Upper lobe of left lung (tissue), 6 donors: ENCODE data around the gene SENP5. TPM values are rescaled to one million over a fixed set of nuclear protein-coding genes. Genes with fewer than 3 reads are reported as not detected.

ENCODE experiments used
- ATAC-seq, 2 donors: fragments of 200-7000 bp; cut with Tn5 transposase; one replicate each; pipeline ENCODE4 v1.9.1; 2022; ENCODE audit warnings: mild to moderate bottlenecking in 2 of 2, moderate library complexity in 2 of 2; ENCODE audit not compliant: low FRiP score in 2 of 2
- DNase-seq, 2 donors: peaks; one replicate each; pipeline ENCODE4 v3.0.0-alpha.2; 2019 to 2020
- H3K27ac ChIP-seq, 4 donors: fragments of 200-600 bp; sonication (generic); one replicate each; pipeline ENCODE4 v1.5.1; 2016 to 2019
- H3K27me3 ChIP-seq, 4 donors: fragments of 200-600 bp; sonication (generic); one replicate each; pipeline ENCODE4 v1.5.1; 2017 to 2019
- H3K36me3 ChIP-seq, 4 donors: fragments of 200-600 bp; sonication (generic); one replicate each; pipeline ENCODE4 v1.5.1; 2016 to 2019
- H3K4me1 ChIP-seq, 4 donors: fragments of 200-600 bp; sonication (generic); one replicate each; pipeline ENCODE4 v1.5.1; 2018 to 2019
- H3K4me3 ChIP-seq, 4 donors: fragments of 200-600 bp; sonication (generic); one replicate each; pipeline ENCODE4 v1.5.1; 2017 to 2019; ENCODE audit warnings: mild to moderate bottlenecking in 2 of 4, moderate library complexity in 1 of 4
- H3K9me3 ChIP-seq, 4 donors: fragments of 200-600 bp; sonication (generic); one replicate each; pipeline ENCODE4 v1.5.1; 2018 to 2019
- EP300 ChIP-seq, 4 donors: sonication (generic); formaldehyde crosslinking; IDR thresholded peaks; one replicate each; pipeline ENCODE4 v1.5.1; 2017; ENCODE audit warnings: antibody characterized with exemption in 4 of 4, control low read depth in 2 of 4
- POLR2A ChIP-seq, 4 donors: fragments of 450-650 bp; IDR thresholded peaks; one replicate each; pipeline ENCODE4 v1.5.1; 2016 to 2017; ENCODE audit warnings: antibody characterized with exemption in 4 of 4, mild to moderate bottlenecking in 2 of 4
- POLR2AphosphoS5 ChIP-seq, 2 donors: sonication (generic); formaldehyde crosslinking; IDR thresholded peaks; one replicate each; pipeline ENCODE4 v1.5.1; 2017; ENCODE audit warnings: antibody characterized with exemption in 2 of 2
- WGBS, 2 donors: methylation state at CpG; one replicate each; pipeline ENCODE4 v1.1.5; 2017 to 2018; 5-methylcytosine and 5-hydroxymethylcytosine counted together
- total RNA-seq, 6 donors: library from RNA; depleted of rRNA in 4 of 6; stranded (reverse); fragments of >200 nt in 4 of 6; gene quantifications; one replicate each; pipeline versions ENCODE4 v1.1.0 to v1.2.1, GENCODE V29; 2016 to 2021
- TF ChIP-seq, protein P1 (sequence below), 6 experiments: fragments of 450-650 bp in 4 of 6; fragments of 200-600 bp in 2 of 6; sonication (generic) in 2 of 6; IDR thresholded peaks; one replicate each; pipeline ENCODE4 v1.5.1; 2016 to 2019; ENCODE audit warnings: antibody characterized with exemption in 6 of 6
- donor health status: DM: no; HTN: no; CAD: no; lungs with moderate emphysema.
- donor health status: DM: no; HTN: yes; CAD: no; lungs with severe emphysema.

SENP5 gene
- total RNA-seq, 6 donors from 2014 or later = 25.8 to 67.1 (median 41.5) TPM

DNA sequence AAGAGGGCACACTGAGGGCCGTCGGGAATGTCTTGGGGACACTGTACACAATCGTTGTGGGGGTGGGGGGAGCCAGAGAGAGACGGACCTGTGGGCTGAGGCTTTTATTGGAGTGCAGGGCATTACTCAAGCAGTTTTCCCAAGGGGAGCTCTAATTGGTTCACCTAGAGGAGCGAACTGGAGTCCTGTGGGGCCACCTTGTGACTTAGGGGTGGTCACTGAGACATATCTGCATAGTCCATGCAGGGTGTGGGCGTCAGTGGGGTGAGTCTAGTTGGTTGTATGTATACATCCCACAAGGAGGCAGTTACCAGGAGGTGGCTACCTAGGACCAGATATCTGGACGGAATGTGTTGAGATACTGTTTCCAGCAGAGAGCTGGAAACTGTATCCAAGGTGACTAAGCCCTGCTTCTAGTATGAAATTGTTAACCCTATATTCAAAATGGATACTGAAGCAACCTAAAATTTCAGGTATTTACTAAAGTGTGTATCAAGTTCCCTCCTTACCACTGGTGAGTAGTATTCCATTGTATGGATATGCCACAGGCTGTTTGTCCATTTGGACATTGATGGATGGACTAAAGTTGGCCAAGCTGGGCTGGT lies 103.5 kb downstream of the SENP5 start:
- 89 to 91% methylated on average over 6 to 7 of the region's 7 CpGs for WGBS, 2 donors
- no peak for TF ChIP-seq POLR2A (IDR thresholded peaks at IDR 0.05)
- no peak for TF ChIP-seq EP300 (IDR thresholded peaks at IDR 0.05)
- TF ChIP-seq, protein P1, sequence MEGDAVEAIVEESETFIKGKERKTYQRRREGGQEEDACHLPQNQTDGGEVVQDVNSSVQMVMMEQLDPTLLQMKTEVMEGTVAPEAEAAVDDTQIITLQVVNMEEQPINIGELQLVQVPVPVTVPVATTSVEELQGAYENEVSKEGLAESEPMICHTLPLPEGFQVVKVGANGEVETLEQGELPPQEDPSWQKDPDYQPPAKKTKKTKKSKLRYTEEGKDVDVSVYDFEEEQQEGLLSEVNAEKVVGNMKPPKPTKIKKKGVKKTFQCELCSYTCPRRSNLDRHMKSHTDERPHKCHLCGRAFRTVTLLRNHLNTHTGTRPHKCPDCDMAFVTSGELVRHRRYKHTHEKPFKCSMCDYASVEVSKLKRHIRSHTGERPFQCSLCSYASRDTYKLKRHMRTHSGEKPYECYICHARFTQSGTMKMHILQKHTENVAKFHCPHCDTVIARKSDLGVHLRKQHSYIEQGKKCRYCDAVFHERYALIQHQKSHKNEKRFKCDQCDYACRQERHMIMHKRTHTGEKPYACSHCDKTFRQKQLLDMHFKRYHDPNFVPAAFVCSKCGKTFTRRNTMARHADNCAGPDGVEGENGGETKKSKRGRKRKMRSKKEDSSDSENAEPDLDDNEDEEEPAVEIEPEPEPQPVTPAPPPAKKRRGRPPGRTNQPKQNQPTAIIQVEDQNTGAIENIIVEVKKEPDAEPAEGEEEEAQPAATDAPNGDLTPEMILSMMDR (IDR thresholded peaks at IDR 0.05) = no peak
- TF ChIP-seq POLR2AphosphoS5 (IDR thresholded peaks at IDR 0.05) = no peak
- Histone ChIP-seq H3K4me1 (peaks cover 8 to 26% (median 11%) of the 10 kb centered on the region in 4 donors), H3K36me3 (no peaks in the 10 kb centered on the region), H3K27ac (no peak overlapping the region), H3K4me3 (no peak overlapping the region), H3K9me3 (no peaks in the 10 kb centered on the region), H3K27me3 (no peaks in the 10 kb centered on the region)
- ATAC-seq (no peak), DNase-seq (no peak)

DNA sequence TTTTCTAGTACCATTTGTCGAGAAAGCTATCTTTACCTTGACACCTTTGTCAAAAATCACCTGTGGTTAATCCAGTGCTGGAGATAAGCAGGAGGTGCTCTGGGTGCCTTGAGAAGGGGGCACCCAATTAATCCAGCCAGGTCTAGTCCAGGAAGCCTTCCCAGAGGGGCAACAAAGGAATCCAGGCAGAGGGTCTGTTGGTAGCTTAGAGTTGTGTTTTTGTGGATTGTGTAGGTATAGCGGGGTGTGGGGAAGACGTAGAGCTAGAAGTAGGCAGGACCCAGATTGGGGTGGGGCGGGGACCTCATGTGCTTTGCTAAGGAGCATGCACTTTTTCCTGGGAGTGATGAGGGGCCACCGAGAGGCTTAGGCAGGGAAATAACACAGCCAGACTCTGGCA lies 106.9 kb downstream of the SENP5 start:
- Histone ChIP-seq H3K36me3 (no peaks in the 10 kb centered on the region), H3K4me3 (no peak overlapping the region), H3K27ac (no peak overlapping the region), H3K4me1 (peaks cover 0 to 13% (median 2%) of the 10 kb centered on the region in 4 donors), H3K9me3 (no peaks in the 10 kb centered on the region), H3K27me3 (no peaks in the 10 kb centered on the region)
- ATAC-seq (no peak), DNase-seq (no peak)
- TF ChIP-seq EP300 (IDR thresholded peaks at IDR 0.05) = no peak
- TF ChIP-seq POLR2A (IDR thresholded peaks at IDR 0.05) = no peak
- TF ChIP-seq, protein P1 (IDR thresholded peaks at IDR 0.05) = no peak
- no peak for TF ChIP-seq POLR2AphosphoS5 (IDR thresholded peaks at IDR 0.05)
- WGBS, 2 donors = 69 to 83% methylated on average over 5 of the region's 5 CpGs

DNA sequence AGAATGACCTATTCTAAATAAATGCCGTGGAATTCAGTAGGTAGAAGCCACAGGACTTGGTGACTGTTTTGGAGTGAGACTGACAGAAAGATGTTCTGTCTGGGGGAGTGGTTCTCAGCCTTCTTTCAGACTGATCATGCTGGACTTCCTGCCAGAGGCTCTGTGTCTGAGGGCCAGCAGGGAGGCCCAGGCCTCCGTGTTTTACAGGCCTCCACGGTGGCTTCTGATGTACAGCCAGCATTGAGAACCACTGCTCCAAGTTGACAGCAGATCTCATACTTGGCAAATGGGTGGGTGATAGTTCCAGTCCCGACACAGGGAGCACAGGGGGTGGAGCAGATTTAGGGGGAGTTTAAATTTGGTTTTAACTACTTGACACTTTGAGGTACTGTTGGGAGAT lies 107.6 kb downstream of the SENP5 start:
- WGBS, 2 donors = 65 to 80% methylated on average over 2 to 4 of the region's 4 CpGs
- no peaks in the 10 kb centered on the region for H3K36me3 ChIP-seq
- DNase-seq (no peak), ATAC-seq (no peak)
- TF ChIP-seq EP300 (IDR thresholded peaks at IDR 0.05) = no peak
- TF ChIP-seq, protein P1 (IDR thresholded peaks at IDR 0.05) = no peak
- no peak for TF ChIP-seq POLR2A (IDR thresholded peaks at IDR 0.05)
- TF ChIP-seq POLR2AphosphoS5 (IDR thresholded peaks at IDR 0.05) = no peak
- peaks cover 0 to 8% (median 0%) of the 10 kb centered on the region in 4 donors for H3K4me1 ChIP-seq
- no peaks in the 10 kb centered on the region for H3K9me3 ChIP-seq
- H3K27me3 ChIP-seq = no peaks in the 10 kb centered on the region
- no peak overlapping the region for H3K27ac ChIP-seq
- H3K4me3 ChIP-seq = no peak overlapping the region

DNA sequence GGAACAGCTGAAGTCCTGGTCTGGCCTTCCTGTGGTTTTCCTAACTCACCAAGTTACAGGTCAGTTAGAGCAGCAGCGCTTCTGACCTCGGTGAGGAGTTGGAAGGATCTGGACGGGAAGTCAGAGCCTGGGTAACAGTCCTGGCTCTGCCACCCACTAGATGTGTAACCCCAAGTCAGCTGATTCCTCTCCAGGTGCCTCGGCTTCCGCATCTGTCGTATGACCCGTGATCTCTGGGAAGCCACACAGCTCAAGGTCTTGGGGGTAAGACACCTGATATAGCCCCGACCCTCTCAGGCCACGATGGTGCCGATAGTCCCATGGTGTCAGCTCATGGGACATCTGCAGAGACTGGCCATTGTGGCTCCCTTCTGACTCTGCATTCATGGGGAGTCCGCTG lies 109.2 kb downstream of the SENP5 start:
- Histone ChIP-seq H3K27me3 (no peaks in the 10 kb centered on the region), H3K9me3 (no peaks in the 10 kb centered on the region), H3K4me3 (no peak overlapping the region), H3K27ac (no peak overlapping the region), H3K36me3 (no peaks in the 10 kb centered on the region), H3K4me1 (peaks cover 0 to 6% (median 0%) of the 10 kb centered on the region in 4 donors)
- 80 to 82% methylated on average over 3 to 11 of the region's 11 CpGs for WGBS, 2 donors
- ATAC-seq = no peak
- TF ChIP-seq POLR2A (IDR thresholded peaks at IDR 0.05) (no peak), EP300 (IDR thresholded peaks at IDR 0.05) (no peak), POLR2AphosphoS5 (IDR thresholded peaks at IDR 0.05) (no peak)
- TF ChIP-seq, protein P1 (IDR thresholded peaks at IDR 0.05) = no peak
- no peak for DNase-seq

DNA sequence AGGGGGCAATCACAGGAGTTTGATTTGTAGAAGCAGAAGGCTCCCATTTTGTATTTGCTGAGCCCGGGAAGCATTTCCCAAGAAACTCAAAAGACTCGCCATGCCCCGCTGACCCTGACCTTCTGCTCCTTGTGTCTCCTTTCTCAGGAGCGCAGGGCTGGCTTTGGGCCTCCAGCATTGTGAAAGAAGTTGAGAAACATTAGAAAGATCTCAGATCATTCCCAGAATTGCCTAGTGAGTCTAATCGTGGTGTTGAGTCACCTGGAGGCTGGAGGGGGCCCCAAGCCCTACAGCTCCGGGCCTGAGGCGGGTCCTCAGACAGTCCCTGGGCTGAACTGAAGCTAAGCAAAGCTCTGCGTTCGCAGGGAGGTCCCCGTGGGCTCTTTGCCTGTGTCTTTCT lies 111.8 kb downstream of the SENP5 start:
- Histone ChIP-seq H3K9me3 (peaks cover 0 to 6% (median 0%) of the 10 kb centered on the region in 4 donors), H3K27ac (no peak overlapping the region), H3K4me1 (peaks cover 0 to 6% (median 0%) of the 10 kb centered on the region in 4 donors), H3K36me3 (no peaks in the 10 kb centered on the region), H3K27me3 (no peaks in the 10 kb centered on the region), H3K4me3 (no peak overlapping the region)
- no peak for DNase-seq
- TF ChIP-seq POLR2AphosphoS5 (IDR thresholded peaks at IDR 0.05) = no peak
- TF ChIP-seq, protein P1 (IDR thresholded peaks at IDR 0.05) = no peak
- no peak for TF ChIP-seq POLR2A (IDR thresholded peaks at IDR 0.05)
- no peak for TF ChIP-seq EP300 (IDR thresholded peaks at IDR 0.05)
- WGBS, 2 donors = 75 to 77% methylated on average over 10 of the region's 10 CpGs
- ATAC-seq = no peak
